Activated B cell treated with CpG ODN at 0.5 μM for 24 hours (primary cell): ENCODE data around the gene MORN1. TPM values are rescaled to one million over a fixed set of nuclear protein-coding genes. Genes with fewer than 3 reads are reported as not detected.

Experiments used
- ATAC-seq: fragments of 200-7000 bp; cut with Tn5 transposase; one replicate; pipeline ENCODE4 v1.10.0; 2021; ENCODE audit warnings: low read depth, mild to moderate bottlenecking, moderate library complexity
- CTCF ChIA-PET: fragments of 350-600 bp; sonication (Branson Sonifier 250); formaldehyde crosslinking; loops from one replicate; lab custom pipeline; 2021; ENCODE audit warnings: antibody characterized with exemption; lab: Charles Lee
- POLR2A ChIA-PET: fragments of 350-600 bp; sonication (Branson Sonifier 250); formaldehyde crosslinking; loops from one replicate; lab custom pipeline; 2021; ENCODE audit warnings: antibody characterized with exemption; lab: Charles Lee
- DNase-seq: peaks from one replicate; pipeline ENCODE4 v3.0.0; 2022
- H3K27ac Mint-ChIP-seq: one replicate; pipeline ENCODE4 v1.8.0; 2020; ENCODE audit warnings: mixed read lengths
- H3K27me3 Mint-ChIP-seq: one replicate; pipeline ENCODE4 v1.8.0; 2021; ENCODE audit warnings: mixed read lengths
- H3K36me3 Mint-ChIP-seq: one replicate; pipeline ENCODE4 v1.8.0; 2021; ENCODE audit warnings: low read depth, mixed read lengths
- H3K4me1 Mint-ChIP-seq: one replicate; pipeline ENCODE4 v1.8.0; 2021; ENCODE audit warnings: mixed read lengths
- H3K4me3 Mint-ChIP-seq: one replicate; pipeline ENCODE4 v1.8.0; 2020; ENCODE audit warnings: mild to moderate bottlenecking, mixed read lengths
- H3K9me3 Mint-ChIP-seq: one replicate; pipeline ENCODE4 v1.8.0; 2020; ENCODE audit warnings: mixed read lengths
- CTCF ChIP-seq: fragments of 200-600 bp; IDR thresholded peaks from one replicate; pipeline ENCODE4 v1.8.0; 2022; ENCODE audit warnings: antibody characterized with exemption, mild to moderate bottlenecking
- intact Hi-C: fragments of 100-400 bp; cut with micrococcal nuclease; formaldehyde crosslinking; loops from one replicate; pipeline ENCODE4 v1.15.1; 2024
- total RNA-seq: library from RNA; stranded (reverse); gene quantifications from 2 replicates; pipeline ENCODE4 v1.2.3, GENCODE V29; 2022

MORN1 gene
- total RNA-seq, 1 donor from 2014 or later, result 17.8 TPM

DNA sequence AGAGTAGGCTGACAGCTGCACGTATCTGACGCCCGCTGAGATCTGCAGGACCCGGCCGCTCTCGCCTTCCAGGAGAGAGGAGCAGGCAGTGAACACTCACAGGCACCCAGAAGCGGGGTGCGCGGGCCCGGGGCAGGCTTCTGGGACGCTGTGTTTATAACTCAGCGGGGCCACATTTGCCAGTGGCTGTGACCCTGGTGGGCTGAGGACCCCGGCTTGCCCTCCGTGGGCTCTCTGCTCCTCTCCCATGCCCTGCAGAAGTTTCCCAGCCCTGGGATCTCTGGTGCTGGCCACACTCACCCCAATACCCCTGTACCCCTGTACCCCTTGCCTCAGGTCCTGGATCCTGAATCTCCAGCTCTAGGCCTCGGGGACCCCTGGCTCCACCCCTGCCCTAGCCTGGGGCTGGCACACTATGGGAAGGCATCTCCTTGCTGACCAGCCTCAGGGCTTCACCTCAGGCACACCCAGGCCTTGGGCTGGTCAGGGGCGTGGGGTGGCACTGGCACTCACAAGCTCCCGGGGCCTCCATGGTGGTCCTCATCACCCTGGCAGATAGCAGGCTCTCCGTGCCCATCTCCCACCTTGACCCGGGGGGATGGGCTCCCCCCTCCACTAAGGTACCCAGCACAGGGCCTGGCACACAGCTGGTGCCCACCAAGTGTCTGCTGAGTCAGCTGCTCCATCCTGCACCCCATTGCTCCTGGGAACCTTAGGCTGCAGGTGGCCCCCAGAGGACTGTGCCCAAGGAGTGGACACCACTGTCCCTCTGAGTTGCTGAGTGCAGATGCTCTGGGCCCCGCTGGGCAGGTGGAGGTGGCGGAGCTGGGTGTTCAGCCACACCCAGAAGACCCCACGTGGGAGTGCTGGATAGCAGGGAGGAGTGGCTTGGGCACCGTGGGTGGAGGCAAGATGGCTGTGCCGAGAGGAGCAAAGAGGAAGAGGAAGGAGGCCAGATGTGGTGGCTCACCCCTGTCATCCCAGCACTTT lies 32.4 kb downstream of the MORN1 start:
- no peak for TF ChIP-seq CTCF
- H3K36me3 Mint-ChIP-seq, result peaks cover 9% of the 10 kb centered on the region
- peaks cover 3% of the 10 kb centered on the region for H3K9me3 Mint-ChIP-seq
- no peaks in the 10 kb centered on the region for H3K27me3 Mint-ChIP-seq
- no peak overlapping the region for H3K4me3 Mint-ChIP-seq
- DNase-seq (no peak), ATAC-seq (no peak)
- no peaks in the 10 kb centered on the region for H3K4me1 Mint-ChIP-seq
- ChIA-PET POLR2A (no interaction called here), CTCF (no interaction called here)
- intact Hi-C loops, result no loop called here
- no peak overlapping the region for H3K27ac Mint-ChIP-seq

- Mint-ChIP-seq H3K27ac (no peak overlapping the region), H3K9me3 (no peaks in the 10 kb centered on the region), H3K4me1 (no peaks in the 10 kb centered on the region), H3K36me3 (peaks cover 6% of the 10 kb centered on the region), H3K27me3 (no peaks in the 10 kb centered on the region), H3K4me3 (no peak overlapping the region)
- DNase-seq, result no peak
- ATAC-seq, result no peak
- intact Hi-C loops, result no loop called here
- ChIA-PET POLR2A (no interaction called here), CTCF (no interaction called here)
- no peak for TF ChIP-seq CTCF
Observed at GRCh38 chr1:2358072-2358471, 33.3 kb downstream of the MORN1 start.

DNA sequence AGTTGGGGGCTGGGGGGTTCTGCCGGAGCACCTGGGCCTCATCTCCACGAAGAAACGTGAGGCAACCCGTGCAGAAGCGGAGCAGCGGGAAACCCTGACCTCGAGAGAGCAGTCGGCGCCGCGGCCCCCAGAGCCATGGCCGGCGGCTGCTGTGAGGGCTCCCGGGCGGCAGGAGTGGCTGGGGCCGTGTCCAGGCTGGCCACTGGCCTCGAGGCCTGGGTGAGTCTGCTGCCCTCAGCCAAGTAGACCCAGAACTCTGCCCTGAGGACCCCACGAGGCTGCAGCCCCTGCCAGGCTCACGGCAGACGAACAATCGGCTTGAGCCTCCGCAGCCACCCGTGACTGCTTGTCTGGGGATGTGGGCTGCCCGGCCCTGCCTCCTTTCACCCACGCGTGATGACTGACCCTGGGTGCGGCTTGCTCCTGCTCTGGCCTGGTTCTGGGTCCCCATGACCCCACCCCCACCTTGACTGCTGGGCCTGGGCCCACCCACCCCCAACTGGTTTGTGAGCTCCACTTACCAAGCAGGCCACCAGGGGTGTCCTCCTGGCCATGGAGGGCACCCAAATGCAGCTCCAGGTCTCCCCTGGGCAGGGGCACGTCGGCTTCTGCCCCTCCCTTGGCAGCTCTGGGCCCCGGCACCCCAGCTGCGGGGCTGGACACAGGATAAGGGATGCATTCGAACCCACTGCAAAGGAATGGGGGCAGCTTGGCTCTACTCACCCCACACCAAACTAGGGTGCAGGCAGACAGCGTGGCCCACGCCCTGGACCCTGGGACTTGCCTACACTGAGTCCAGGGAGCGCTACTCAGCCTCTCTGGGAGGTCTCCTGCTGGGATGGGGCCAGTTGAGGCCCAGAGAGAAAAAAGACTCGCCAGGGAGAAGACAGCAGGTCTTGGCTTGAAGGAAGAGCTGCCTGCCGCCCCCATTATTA lies 34.2 kb downstream of the MORN1 start:
- H3K27ac Mint-ChIP-seq, result no peak overlapping the region
- no peak for DNase-seq
- ChIA-PET CTCF (no interaction called here), POLR2A (interaction anchor here (0.5 kb wide), 1 partner anchor 1516 kb away, joined by 6 read pairs; no protein-coding TSS in a partner anchor)
- intact Hi-C loops, result no loop called here
- H3K36me3 Mint-ChIP-seq, result peaks cover 5% of the 10 kb centered on the region
- ATAC-seq, result no peak
- TF ChIP-seq CTCF, result no peak
- no peaks in the 10 kb centered on the region for H3K4me1 Mint-ChIP-seq
- no peaks in the 10 kb centered on the region for H3K27me3 Mint-ChIP-seq
- H3K9me3 Mint-ChIP-seq, result no peaks in the 10 kb centered on the region
- H3K4me3 Mint-ChIP-seq, result no peak overlapping the region

DNA sequence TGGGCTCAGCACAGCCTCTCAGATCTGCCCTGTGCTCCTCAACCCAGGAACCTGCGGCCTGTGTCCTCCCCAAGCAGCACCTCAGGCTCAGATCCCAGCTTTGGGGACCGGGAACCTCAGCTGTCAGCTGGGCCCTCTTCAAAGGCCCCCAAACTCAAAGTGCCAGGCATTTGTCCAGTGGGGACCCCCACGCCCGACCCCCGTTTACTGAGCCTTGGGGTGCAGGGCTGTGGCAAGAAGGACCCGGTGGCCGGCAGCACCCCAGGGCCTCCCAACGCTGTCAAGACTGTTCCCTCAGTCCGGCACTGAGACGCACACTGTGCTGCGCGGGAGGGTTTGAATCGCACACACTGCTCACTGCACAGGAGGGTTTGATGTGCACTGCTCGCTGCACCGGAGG lies 35.0 kb downstream of the MORN1 start:
- intact Hi-C loops, result no loop called here
- Mint-ChIP-seq H3K9me3 (no peaks in the 10 kb centered on the region), H3K27me3 (no peaks in the 10 kb centered on the region), H3K4me1 (no peaks in the 10 kb centered on the region), H3K27ac (no peak overlapping the region), H3K36me3 (peaks cover 4% of the 10 kb centered on the region), H3K4me3 (no peak overlapping the region)
- DNase-seq, result no peak
- ChIA-PET POLR2A (interaction anchor here (0.5 kb wide), 1 partner anchor 1517 kb away, joined by 6 read pairs; no protein-coding TSS in a partner anchor), CTCF (no interaction called here)
- no peak for TF ChIP-seq CTCF
- ATAC-seq, result no peak
